UCSD-AML1 (cell line): ENCODE data around the gene EFCAB8.
A peak's percentile ranks its signal among the peaks of the same experiment; 100 is the strongest.
"Not testable (repeated sequence)": the region's sequence is repeated elsewhere in the genome, so short reads cannot be mapped to it uniquely, and the experiment has no call there.

ENCODE experiments used
- DNase-seq: peaks from one replicate; lab custom pipeline; 2025; ENCODE audit not compliant: unreplicated experiment; lab: John Stamatoyannopoulos, UW

EFCAB8 gene

GRCh38 chr20:32885185-32885584, 26.5 kb downstream of the EFCAB8 start:
- no peak for DNase-seq

- DNase-seq = no peak
Observed at GRCh38 chr20:32885952-32886351, 27.2 kb downstream of the EFCAB8 start.

GRCh38 chr20:32886652-32887051, 27.9 kb downstream of the EFCAB8 start:
- DNase-seq = no peak

- no peak for DNase-seq
Observed at GRCh38 chr20:32887492-32887891, 28.8 kb downstream of the EFCAB8 start.

- DNase-seq = no peak
Observed at GRCh38 chr20:32888636-32889035, 29.9 kb downstream of the EFCAB8 start.

- no peak for DNase-seq
Observed at GRCh38 chr20:32889281-32889680, 30.6 kb downstream of the EFCAB8 start.

GRCh38 chr20:32891491-32891890, 32.8 kb downstream of the EFCAB8 start:
- no peak for DNase-seq

GRCh38 chr20:32891926-32892660, 33.4 kb downstream of the EFCAB8 start:
- DNase-seq = no peak

GRCh38 chr20:32893263-32894025, 34.7 kb downstream of the EFCAB8 start:
- no peak for DNase-seq

- DNase-seq = peak; percentile 60
Observed at GRCh38 chr20:32894026-32894483, 35.3 kb downstream of the EFCAB8 start.

- DNase-seq = no peak
Observed at GRCh38 chr20:32894711-32895355, 36.1 kb downstream of the EFCAB8 start.

GRCh38 chr20:32896521-32897280, 38.0 kb downstream of the EFCAB8 start:
- DNase-seq = peak; percentile 29

- no peak for DNase-seq
Observed at GRCh38 chr20:32898729-32899128, 40.0 kb downstream of the EFCAB8 start.

GRCh38 chr20:32902456-32903420, 44.0 kb downstream of the EFCAB8 start:
- DNase-seq = peak; percentile 56

- DNase-seq = no peak
Observed at GRCh38 chr20:32903666-32904175, 45.0 kb downstream of the EFCAB8 start.

- DNase-seq = not testable (repeated sequence)
Observed at GRCh38 chr20:32904678-32905077, 46.0 kb downstream of the EFCAB8 start.

- no peak for DNase-seq
Observed at GRCh38 chr20:32906200-32906599, 47.5 kb downstream of the EFCAB8 start.

- no peak for DNase-seq
Observed at GRCh38 chr20:32906871-32907495, 48.3 kb downstream of the EFCAB8 start.

- DNase-seq = no peak
Observed at GRCh38 chr20:32907886-32908285, 49.2 kb downstream of the EFCAB8 start.
